ENCODE results near the gene GABRB2.

GRCh38 chr5:161446655-161447054 is 99.9 kb downstream of the GABRB2 start:
- TF ChIP-seq CTCF (IDR thresholded peaks at IDR 0.05) (no peak), ZFX (IDR thresholded peaks at IDR 0.05; ENCODE audit: borderline replicate concordance) (no peak)

All from 22Rv1 (cell line).